Caki2 (cell line): ENCODE results near the gene PDCD6IP. TPM values are rescaled to one million over a fixed set of nuclear protein-coding genes. Genes with fewer than 3 reads are reported as not detected.

Experiments used
- DNase-seq: peaks from one replicate; pipeline ENCODE4 v3.0.0-alpha.2; 2015; ENCODE audit warnings: low read depth
- in situ Hi-C: cut with HindIII; loops from 2 replicates; pipeline ENCODE4 v1.10.0; 2016; ENCODE audit warnings: low sequenced_read_pairs, low pct_unique_long_range_greater_than_20kb, mixed read lengths
- total RNA-seq: library from RNA; depleted of rRNA; stranded (reverse); fragments of >200 nt; shearing (Covaris generic); gene quantifications from 2 replicates; pipeline ENCODE4 v1.2.3, GENCODE V29; 2014; ENCODE audit warnings: low replicate concordance; rRNA removed

The PDCD6IP gene
- total RNA-seq, 1 experiment from 2014 or later: 72.1 TPM

GRCh38 chr3:33909547-33909946 is 111.1 kb downstream of the PDCD6IP start:
- DNase-seq: no peak
- in situ Hi-C loops: no loop called here

GRCh38 chr3:33910031-33910430 is 111.6 kb downstream of the PDCD6IP start:
- in situ Hi-C loops: no loop called here
- no peak for DNase-seq

GRCh38 chr3:33911525-33912322 is 113.3 kb downstream of the PDCD6IP start:
- in situ Hi-C loops: no loop called here

GRCh38 chr3:33914212-33914611 is 115.8 kb downstream of the PDCD6IP start:
- in situ Hi-C loops: no loop called here
- DNase-seq: no peak

More at GRCh38 chr3:33911525-33912322, 113.3 kb downstream of the PDCD6IP start:
- DNase-seq: peak; percentile 30

- DNase-seq: no peak
- in situ Hi-C loops: no loop called here
Observed at GRCh38 chr3:33914731-33915379, 116.4 kb downstream of the PDCD6IP start.

- in situ Hi-C loops: no loop called here
Observed at GRCh38 chr3:33915796-33916546, 117.5 kb downstream of the PDCD6IP start.

GRCh38 chr3:33918126-33918756 is 119.8 kb downstream of the PDCD6IP start:
- in situ Hi-C loops: no loop called here
- DNase-seq: no peak

More at GRCh38 chr3:33915796-33916546, 117.5 kb downstream of the PDCD6IP start:
- no peak for DNase-seq

Other genes starting within 250 kb of the PDCD6IP start
- gene CLASP2, start 80.4 kb upstream of the PDCD6IP start, total RNA-seq: 14.5 and 18.8 TPM in 2 replicates